ENCODE results near the gene RSPH1.

RSPH1 gene

GRCh38 chr21:42465008-42465802 lies 30.8 kb downstream of the RSPH1 start:
- no peak for DNase-seq (ENCODE audit: low read depth)

DNA sequence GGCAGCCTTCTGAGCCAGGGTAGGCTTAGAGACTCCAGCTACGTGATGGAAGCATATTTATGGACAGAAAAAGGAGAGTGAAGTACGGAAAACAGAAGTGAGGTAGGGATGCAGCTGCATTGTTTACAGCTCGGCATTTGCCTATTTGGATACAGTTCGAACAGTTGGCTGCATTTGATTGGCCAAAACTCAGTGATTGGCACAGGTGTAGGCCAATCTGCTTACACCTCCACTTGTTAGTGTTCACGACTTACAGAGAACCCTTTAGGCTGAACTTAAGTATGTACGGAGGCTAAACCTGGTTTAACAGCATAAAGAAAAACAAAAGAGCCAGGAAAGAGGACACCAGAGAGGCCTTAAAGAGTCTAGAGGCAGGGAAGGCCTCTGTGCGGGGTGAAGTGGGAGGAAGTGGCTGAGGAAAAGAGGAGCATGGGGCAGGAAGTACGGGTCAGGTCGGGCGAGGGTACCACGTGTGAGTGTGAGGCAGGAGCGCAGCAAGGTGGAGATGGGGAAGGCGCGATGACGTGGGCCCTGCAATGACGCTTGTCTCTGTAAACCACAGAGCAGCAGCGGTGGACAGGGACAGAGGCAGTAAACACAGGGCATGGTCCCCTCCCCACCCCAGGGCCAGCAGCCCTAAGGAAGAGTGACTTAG lies 32.0 kb downstream of the RSPH1 start:
- DNase-seq (ENCODE audit: low read depth) = peak; percentile 27

- DNase-seq (ENCODE audit: low read depth) = no peak
Measured at GRCh38 chr21:42461881-42462877, 33.8 kb downstream of the RSPH1 start.

DNA sequence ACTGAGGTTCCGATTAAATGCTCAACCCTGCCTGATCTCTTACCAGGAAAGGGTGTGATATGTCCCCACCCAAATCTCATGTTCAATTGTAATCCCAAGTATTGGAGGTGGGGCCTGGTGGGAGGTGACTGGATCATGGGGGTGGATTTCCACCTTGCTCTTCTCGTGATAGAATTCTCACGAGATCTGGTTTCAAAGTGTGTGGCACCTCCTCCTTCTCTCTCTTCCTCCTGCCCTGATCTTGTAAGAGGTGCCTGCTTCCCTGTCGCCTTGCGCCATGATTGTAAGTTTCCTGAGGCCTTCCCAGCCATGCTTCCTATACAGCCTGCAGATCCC lies 34.9 kb downstream of the RSPH1 start:
- no peak for DNase-seq (ENCODE audit: low read depth)

GRCh38 chr21:42460391-42461184 lies 35.4 kb downstream of the RSPH1 start:
- DNase-seq (ENCODE audit: low read depth) = no peak

GRCh38 chr21:42459546-42460215 lies 36.3 kb downstream of the RSPH1 start:
- no peak for DNase-seq (ENCODE audit: low read depth)

DNA sequence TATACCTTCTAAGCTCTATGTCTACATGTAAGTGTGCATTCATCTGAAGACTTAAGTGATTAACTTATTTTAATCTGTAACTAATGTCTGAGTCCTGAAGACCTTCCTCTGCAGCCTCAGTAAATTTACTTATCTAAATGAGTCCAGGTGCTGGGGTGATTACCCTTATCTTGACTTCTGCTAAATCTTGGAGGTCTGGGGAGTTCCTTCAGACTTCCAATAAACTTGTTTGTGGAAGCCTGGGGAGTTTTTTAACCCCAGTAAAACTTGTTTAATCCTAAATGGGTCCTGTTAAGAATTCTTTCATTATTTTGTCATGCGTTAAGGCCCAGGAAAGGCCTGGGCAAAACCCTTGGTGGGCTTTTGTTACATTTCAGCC lies 37.0 kb downstream of the RSPH1 start:
- no peak for DNase-seq (ENCODE audit: low read depth)

DNA sequence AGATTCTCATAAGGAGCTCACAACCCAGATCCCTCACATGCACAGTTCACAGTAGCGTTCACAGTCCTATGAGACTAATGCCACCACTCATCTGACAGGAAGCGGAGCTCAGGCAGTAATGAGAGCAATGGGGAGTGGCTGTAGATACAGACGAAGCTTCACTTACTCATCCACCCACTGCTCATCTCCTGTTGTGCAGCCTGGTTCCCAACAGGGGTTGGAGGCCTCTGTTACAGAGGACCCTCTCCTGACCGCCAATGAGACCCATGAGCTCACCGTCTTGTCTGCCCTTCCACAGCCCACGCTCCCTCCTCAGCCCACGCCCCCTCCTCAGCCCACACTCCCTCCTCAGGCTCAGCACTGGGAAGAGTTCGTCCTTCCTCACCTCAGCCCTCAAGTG lies 39.6 kb downstream of the RSPH1 start:
- no peak for DNase-seq (ENCODE audit: low read depth)

DNA sequence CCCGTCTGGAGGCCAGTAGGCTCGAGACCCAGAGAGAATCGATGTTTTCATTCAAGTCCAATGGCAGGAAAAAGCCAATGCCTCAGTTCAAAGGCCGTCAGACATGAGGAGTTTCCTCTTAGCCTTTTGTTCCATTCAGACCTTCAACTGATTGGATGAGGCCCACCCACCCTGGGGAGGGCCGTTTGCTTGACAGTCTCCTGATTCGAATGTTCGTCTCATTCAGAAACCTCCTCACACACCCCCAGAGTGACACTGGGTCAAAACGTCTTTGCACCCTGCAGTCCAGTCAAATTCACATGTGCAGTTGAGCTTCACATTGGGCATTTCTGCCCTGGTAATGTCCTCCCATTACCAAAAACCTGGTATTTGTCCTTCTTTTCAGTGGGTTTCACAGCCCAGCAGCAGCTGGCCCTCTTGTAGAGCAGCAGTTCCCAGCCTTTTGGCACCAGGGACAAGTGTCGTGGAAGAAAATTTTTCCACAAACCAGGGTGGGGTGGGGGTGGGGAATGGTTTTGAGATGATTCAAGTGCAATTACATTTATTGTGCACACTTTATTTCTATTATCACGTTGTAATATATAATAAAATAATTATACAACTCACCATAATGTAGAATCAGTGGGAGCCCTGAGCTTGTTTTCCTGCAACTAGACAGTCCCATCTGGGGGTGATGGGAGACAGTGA lies 40.1 kb downstream of the RSPH1 start:
- no peak for DNase-seq (ENCODE audit: low read depth)

DNA sequence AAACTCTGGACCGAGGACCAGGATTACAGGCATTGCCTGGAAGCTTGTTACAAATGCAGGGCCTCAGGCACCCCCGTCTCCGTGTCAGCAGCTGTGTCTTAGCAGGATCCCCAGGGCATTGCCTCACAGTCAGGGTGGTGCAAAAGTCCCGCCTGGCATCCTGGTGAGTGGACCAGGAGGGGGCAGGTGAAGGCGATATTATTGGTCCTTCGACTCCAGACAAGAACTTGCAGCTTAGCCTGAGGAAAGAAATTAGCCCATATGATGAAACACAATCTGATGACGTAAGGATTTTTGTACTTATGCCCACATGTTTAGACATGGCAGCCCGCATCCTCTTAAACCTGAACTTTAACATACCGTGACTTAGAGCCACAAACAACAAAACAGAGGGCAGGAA lies 40.8 kb downstream of the RSPH1 start:
- DNase-seq (ENCODE audit: low read depth) = no peak

DNA sequence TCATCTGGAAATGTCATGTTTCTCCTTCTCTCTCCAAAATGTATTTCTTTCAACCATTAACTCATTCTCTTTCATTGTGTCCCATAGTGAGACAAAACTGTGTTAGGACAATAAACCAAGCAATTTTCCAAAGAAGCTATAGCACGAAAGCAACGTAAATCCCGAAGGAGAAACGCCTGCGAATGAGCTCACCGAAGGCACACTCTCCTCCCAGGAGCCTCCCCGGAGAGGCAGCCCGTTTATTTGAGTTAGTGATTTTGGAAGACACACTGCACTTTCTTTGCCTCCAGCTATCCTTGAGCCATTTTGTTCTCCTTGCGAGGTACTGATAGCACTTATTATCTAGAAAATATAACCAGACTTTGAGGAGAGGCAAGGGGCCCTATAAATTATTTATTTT lies 41.2 kb downstream of the RSPH1 start:
- DNase-seq (ENCODE audit: low read depth) = no peak

GRCh38 chr21:42453986-42454570 lies 41.9 kb downstream of the RSPH1 start:
- no peak for DNase-seq (ENCODE audit: low read depth)

- no peak for DNase-seq (ENCODE audit: low read depth)
Measured at GRCh38 chr21:42453224-42453985, 42.6 kb downstream of the RSPH1 start.

DNA sequence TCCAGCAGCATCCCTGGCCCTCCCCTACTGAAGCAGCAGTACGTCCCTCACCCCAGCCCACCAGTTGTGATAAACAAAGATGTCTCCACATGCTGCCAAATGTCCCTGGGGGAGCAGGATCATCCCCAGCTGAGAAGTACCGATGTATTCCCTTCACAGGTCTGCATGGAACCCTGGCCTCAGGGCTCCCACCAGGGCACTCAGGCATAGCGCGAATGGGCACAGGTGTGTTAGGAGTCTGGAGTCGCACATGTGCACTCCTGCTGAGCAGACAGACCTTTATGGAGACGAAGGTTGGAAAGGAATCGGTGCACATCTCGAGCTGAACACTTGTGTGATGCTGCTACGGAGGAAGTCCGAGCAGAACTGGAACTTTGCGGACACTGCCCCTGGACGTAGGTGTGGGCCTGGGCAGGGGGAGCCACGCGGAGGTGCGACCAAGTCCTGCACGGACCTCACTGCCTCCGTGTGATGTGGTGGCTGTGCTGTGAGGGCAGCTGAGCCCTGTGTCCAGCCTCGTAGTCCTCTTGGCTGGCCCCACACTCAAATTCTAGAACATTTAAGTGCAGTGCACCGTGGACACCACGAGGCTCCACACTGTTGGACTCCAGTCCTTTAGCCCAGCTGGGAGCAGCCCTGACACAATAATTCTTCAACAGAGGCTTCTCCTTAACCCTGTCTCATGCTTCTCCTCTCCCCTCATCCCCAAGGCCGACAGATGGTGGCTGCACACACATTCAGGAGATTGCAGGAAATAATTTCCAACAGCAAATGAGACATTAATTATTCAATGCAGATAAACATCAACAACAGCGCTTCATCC lies 43.4 kb downstream of the RSPH1 start:
- DNase-seq (ENCODE audit: low read depth) = no peak

GRCh38 chr21:42451941-42452340 lies 44.1 kb downstream of the RSPH1 start:
- DNase-seq (ENCODE audit: low read depth) = no peak

DNA sequence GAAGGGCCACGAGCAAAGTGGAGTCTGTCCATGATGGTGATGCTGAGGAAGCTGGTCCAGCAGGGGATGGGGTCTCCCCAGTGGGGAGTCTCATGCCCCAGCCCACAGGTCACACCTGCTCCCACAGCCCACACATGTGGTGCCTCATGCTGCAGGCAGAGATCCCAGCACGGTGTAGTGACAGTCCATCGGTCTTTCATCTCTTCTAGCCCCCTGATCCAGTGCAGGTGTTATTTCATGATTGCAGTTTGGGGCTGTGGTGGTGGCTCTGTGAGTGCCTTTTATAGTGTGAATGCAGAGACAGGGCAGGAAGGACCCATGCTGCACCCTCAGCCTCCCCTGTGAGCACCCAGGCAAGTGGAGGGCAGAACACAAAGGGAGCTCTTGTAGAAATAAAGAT lies 47.3 kb downstream of the RSPH1 start:
- DNase-seq (ENCODE audit: low read depth) = no peak

DNA sequence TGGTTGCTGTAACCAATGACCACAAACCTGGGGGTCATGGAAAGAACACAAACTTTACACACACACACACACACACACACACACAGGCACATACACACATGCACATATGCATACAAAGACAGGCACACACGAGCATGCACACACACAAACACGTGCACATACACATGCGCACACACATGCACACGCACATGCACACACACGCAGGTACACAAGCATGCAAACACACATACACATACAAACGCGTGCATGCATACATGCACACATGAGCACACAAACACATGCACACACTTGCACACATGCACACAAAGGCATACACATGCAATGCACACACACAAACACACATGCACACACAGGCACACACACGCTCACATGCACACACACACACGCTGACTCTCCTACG lies 48.3 kb downstream of the RSPH1 start:
- DNase-seq (ENCODE audit: low read depth) = no peak

DNA sequence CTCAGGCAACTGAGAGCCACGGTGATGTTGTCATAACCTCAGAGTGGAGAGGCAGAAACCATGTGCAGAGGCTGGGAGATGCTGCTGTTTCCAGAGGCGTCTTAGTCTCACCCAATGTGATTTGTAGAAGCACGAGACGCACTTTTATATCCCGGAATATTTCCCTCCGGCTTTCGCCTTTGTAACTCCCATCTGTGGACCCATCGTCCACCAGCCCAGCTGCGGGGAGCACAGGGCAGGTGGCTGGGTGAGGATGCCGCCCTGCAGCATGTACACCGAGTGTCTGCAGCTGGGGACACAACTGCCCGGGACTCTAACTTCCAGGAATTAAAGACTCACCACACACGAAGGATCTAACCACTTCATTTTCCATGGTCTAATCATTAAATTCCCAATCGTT lies 48.8 kb downstream of the RSPH1 start:
- DNase-seq (ENCODE audit: low read depth) = no peak

DNA sequence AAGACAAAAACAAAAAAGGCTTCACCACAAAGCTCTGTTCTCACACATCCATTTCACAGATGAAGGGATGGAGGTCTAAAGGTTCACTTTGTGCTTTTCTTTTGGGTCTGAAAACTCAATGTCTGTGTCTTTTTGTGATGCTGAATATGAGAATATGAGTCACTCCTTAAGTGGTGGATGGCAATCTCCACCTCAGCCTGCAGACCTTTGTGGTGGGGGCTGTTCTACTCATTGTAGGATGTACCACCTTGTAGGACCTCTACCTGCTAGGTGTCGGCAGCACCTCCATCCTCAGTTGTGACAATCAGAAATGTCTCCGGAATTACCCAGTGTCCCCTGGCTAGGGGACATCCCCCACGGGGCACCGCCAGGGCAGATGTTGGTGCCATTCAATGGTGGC lies 49.5 kb downstream of the RSPH1 start:
- DNase-seq (ENCODE audit: low read depth) = no peak
